ENCODE data around the gene PTPRCAP.

GRCh38 chr11:67413266-67413849 lies 24.1 kb downstream of the PTPRCAP start:
- TF ChIP-seq NFYB (IDR thresholded peaks at IDR 0.05; ENCODE audit: insufficient read depth, low read depth, low read length) (no peak), NFIC (IDR thresholded peaks at IDR 0.05; ENCODE audit: low read depth, low read length) (no peak), HDAC6 (IDR thresholded peaks at IDR 0.05; ENCODE audit: unreplicated experiment) (no peak), PKNOX1 (IDR thresholded peaks at IDR 0.05) (no peak)

Measured in GM12878 (cell line).